Endothelial cell of umbilical vein (primary cell): Measurements from ENCODE around the gene ZNF423. TPM values are rescaled to one million over a fixed set of nuclear protein-coding genes. Genes with fewer than 3 reads are reported as not detected.

Experiments
- BruUV-seq: library from RNA; stranded (reverse); fragments of 400-500 nt; replicated peaks from 2 replicates; lab custom pipeline; 2021; lab: Mats Ljungman, UMichigan
- CTCF ChIA-PET: fragments of 300-600, 350-600 bp; sonication (Branson Sonifier 250); formaldehyde crosslinking; loops from one replicate; lab custom pipeline; 2021; ENCODE audit warnings: antibody characterized with exemption, inconsistent platforms; lab: Charles Lee
- POLR2A ChIA-PET: fragments of 300-600, 350-600 bp; sonication (Branson Sonifier 250); formaldehyde crosslinking; loops from one replicate; lab custom pipeline; 2021; ENCODE audit warnings: antibody characterized with exemption, inconsistent platforms; lab: Charles Lee
- DNase-seq: peaks from one replicate; pipeline ENCODE4 v3.0.0-alpha.2; 2011; ENCODE audit warnings: low read depth, low spot score
- FAIRE-seq: peaks from 2 replicates; lab custom pipeline; 2011; peaks lifted over from hg19 to GRCh38; lab: Jason Lieb, UNC
- H2AFZ ChIP-seq: 2 replicates; pipeline ENCODE4 v1.6.0; 2012; ENCODE audit warnings: low read depth, low read length, control low read depth, inconsistent platforms
- H3K27ac ChIP-seq: 2 replicates; pipeline ENCODE4 v1.5.1; 2011; ENCODE audit warnings: low read depth, mild to moderate bottlenecking, control low read depth, low read length, moderate library complexity; ENCODE audit not compliant: insufficient read depth
- H3K27me3 ChIP-seq, 2 experiments: 2 replicates each; pipeline versions ENCODE4 v1.6.0 to v1.6.1; 2011; ENCODE audit warnings: low read length in 2 of 2, mixed read lengths in 1 of 2; ENCODE audit not compliant: control insufficient read depth in 2 of 2, insufficient read depth in 2 of 2
- H3K36me3 ChIP-seq, 2 experiments: 2 replicates in 1 of 2; 3 replicates in 1 of 2; pipeline ENCODE4 v1.5.1; 2011; ENCODE audit warnings: low read length in 2 of 2, mild to moderate bottlenecking in 1 of 2, moderate library complexity in 1 of 2; ENCODE audit not compliant: control insufficient read depth in 2 of 2, insufficient read depth in 2 of 2; ENCODE audit errors: extremely low read depth in 1 of 2
- H3K4me1 ChIP-seq: 3 replicates; pipeline ENCODE4 v1.5.1; 2011; ENCODE audit warnings: mild to moderate bottlenecking, low read length; ENCODE audit not compliant: control insufficient read depth, insufficient read depth; ENCODE audit errors: extremely low read depth
- H3K4me2 ChIP-seq: 2 replicates; pipeline ENCODE4 v1.6.1; 2011; ENCODE audit warnings: low read length, control low read depth, mixed read lengths; ENCODE audit not compliant: insufficient read depth
- H3K4me3 ChIP-seq, 3 experiments: fragments of 200-600 bp in 1 of 3; sonication (generic), shearing (Covaris generic) in 1 of 3; replicated peaks in 1 of 3; 2 replicates each; pipeline ENCODE4 v1.5.1; 2011 to 2016; ENCODE audit warnings: control low read depth in 3 of 3, low read length in 3 of 3, mild to moderate bottlenecking in 2 of 3, inconsistent platforms in 1 of 3, low read depth in 1 of 3, moderate library complexity in 1 of 3; ENCODE audit not compliant: insufficient read depth in 1 of 3
- H3K79me2 ChIP-seq: 2 replicates; pipeline ENCODE4 v1.6.0; 2012; ENCODE audit warnings: low read length, inconsistent platforms; ENCODE audit not compliant: control insufficient read depth, insufficient read depth
- H3K9ac ChIP-seq: replicated peaks from 2 replicates; pipeline ENCODE3; 2011; ENCODE audit warnings: low read length, control low read depth; ENCODE audit not compliant: insufficient read depth; ENCODE audit errors: extremely low read depth
- H3K9me1 ChIP-seq: replicated peaks from 3 replicates; pipeline ENCODE4 v1.6.0; 2011; ENCODE audit warnings: mild to moderate bottlenecking, low read length; ENCODE audit not compliant: control insufficient read depth, insufficient read depth; ENCODE audit errors: extremely low read depth
- H3K9me3 ChIP-seq: replicated peaks from 2 replicates; pipeline ENCODE4 v1.5.1; 2012; ENCODE audit warnings: low read length, inconsistent platforms; ENCODE audit not compliant: control insufficient read depth, insufficient read depth
- H4K20me1 ChIP-seq: replicated peaks from 2 replicates; pipeline ENCODE3; 2011; ENCODE audit warnings: mild to moderate bottlenecking, low read length; ENCODE audit not compliant: control insufficient read depth, insufficient read depth; ENCODE audit errors: extremely low read depth
- CTCF ChIP-seq, 2 donors: IDR thresholded peaks; 1 replicate in 1 of 2; 2 replicates in 1 of 2; pipeline ENCODE4 v1.5.1; 2011; ENCODE audit warnings: low read length in 2 of 2, mild to moderate bottlenecking in 2 of 2, moderate library complexity in 2 of 2, control low read depth in 1 of 2, inconsistent platforms in 1 of 2, low read depth in 1 of 2; ENCODE audit not compliant: insufficient read depth in 1 of 2; ENCODE audit errors: extremely low read depth in 1 of 2
- EZH2 ChIP-seq: IDR thresholded peaks from 2 replicates; pipeline ENCODE4 v1.6.1; 2012; ENCODE audit warnings: borderline replicate concordance, low read depth, mild to moderate bottlenecking, moderate library complexity, low read length, inconsistent platforms; ENCODE audit not compliant: severe bottlenecking
- FOS ChIP-seq: IDR thresholded peaks from 2 replicates; pipeline ENCODE4 v1.6.1; 2011; ENCODE audit warnings: mild to moderate bottlenecking, low read length, moderate library complexity, borderline replicate concordance; ENCODE audit not compliant: insufficient read depth
- GATA2 ChIP-seq: IDR thresholded peaks from 2 replicates; pipeline ENCODE4 v1.7.0; 2011; ENCODE audit warnings: low read depth, mild to moderate bottlenecking, moderate library complexity, mixed read lengths, low read length; ENCODE audit not compliant: insufficient read length, insufficient read depth
- JUN ChIP-seq: IDR thresholded peaks from 2 replicates; pipeline ENCODE4 v1.6.1; 2011; ENCODE audit warnings: borderline replicate concordance, low read depth; ENCODE audit not compliant: insufficient read length, insufficient read depth
- MAX ChIP-seq: IDR thresholded peaks from 2 replicates; pipeline ENCODE4 v1.6.1; 2011; ENCODE audit not compliant: insufficient read depth, insufficient read length
- MYC ChIP-seq: IDR thresholded peaks from one replicate; pipeline ENCODE4 v1.6.1; 2011; ENCODE audit warnings: mild to moderate bottlenecking, low read depth, low read length
- POLR2A ChIP-seq: IDR thresholded peaks from 2 replicates; pipeline ENCODE4 v1.6.1; 2012; ENCODE audit warnings: low read depth, mild to moderate bottlenecking, control low read depth, low read length
- POLR2AphosphoS5 ChIP-seq: IDR thresholded peaks from 2 replicates; pipeline ENCODE4 v1.6.1; 2012; ENCODE audit warnings: low read depth, mild to moderate bottlenecking, control low read depth, low read length, moderate library complexity; ENCODE audit not compliant: insufficient read depth
- dilution Hi-C: fragments of 300-500 bp; cut with MboI; formaldehyde crosslinking; loops from one replicate; pipeline ENCODE4 v1.15.0; 2019; ENCODE audit warnings: low sequenced_read_pairs; ENCODE audit not compliant: extremely low pct_ligation_motif_present
- intact Hi-C: fragments of 100-400 bp; cut with micrococcal nuclease; formaldehyde crosslinking; loops from one replicate; pipeline ENCODE4 v1.10.0; 2022
- polyA plus RNA-seq, 4 experiments: library from polyadenylated mRNA; depleted of rRNA in 3 of 4; stranded (reverse) in 3 of 4; unstranded in 1 of 4; fragments of >200 nt; gene quantifications; 2 replicates each; pipeline versions ENCODE4 v1.2.1 to v1.2.3, GENCODE V29; 2011 to 2012; ENCODE audit warnings: missing spikeins in 1 of 4
- total RNA-seq: library from RNA; stranded (reverse); gene quantifications from 2 replicates; pipeline ENCODE4 v1.2.3, GENCODE V29; 2021

ZNF423 gene
- total and polyA plus RNA-seq, 2 donors (not counting 3 experiments of a cell fraction or from before 2014, with no cell fraction given) = 2.2 to 8.1 TPM

- H3K4me1 ChIP-seq = no peaks in the 10 kb centered on the region
- no peaks in the 10 kb centered on the region for H3K9me1 ChIP-seq
- FAIRE-seq (no peak), DNase-seq (no peak)
- intact Hi-C loops = no loop called here
- no peaks in the 10 kb centered on the region for H3K79me2 ChIP-seq
- no peaks in the 10 kb centered on the region for H3K27me3 ChIP-seq
- H2AFZ ChIP-seq = no peak overlapping the region
- no peaks in the 10 kb centered on the region for H3K9me3 ChIP-seq
- CTCF ChIA-PET = interaction anchor here (0.7 kb wide), 1 partner anchor 22 kb away, joined by 3 read pairs; no protein-coding TSS in a partner anchor
- no peaks in the 10 kb centered on the region for H3K36me3 ChIP-seq
- dilution Hi-C loops = no loop called here
- H3K27ac ChIP-seq = no peak overlapping the region
- TF ChIP-seq CTCF (IDR thresholded peaks at IDR 0.05; ENCODE audit: extremely low read depth in 1 of 2, insufficient read depth in 1 of 2, low read depth in 1 of 2, low read length in 2 of 2) (no peak), MYC (no peak), FOS (no peak), POLR2AphosphoS5 (no peak), MAX (no peak), POLR2A (no peak), JUN (no peak), EZH2 (no peak), GATA2 (no peak)
- no peak overlapping the region for H3K4me2 ChIP-seq
- H3K4me3 ChIP-seq = no peak overlapping the region
- no peaks in the 10 kb centered on the region for H4K20me1 ChIP-seq
- BruUV-seq = no TSS peak
- no peak overlapping the region for H3K9ac ChIP-seq
- POLR2A ChIA-PET = no interaction called here
Observed at GRCh38 chr16:49578435-49579024, 277.4 kb downstream of the ZNF423 start.
